Measurements from ENCODE around the gene RAB37. TPM values are rescaled to one million over a fixed set of nuclear protein-coding genes. Genes with fewer than 3 reads are reported as not detected.

The RAB37 gene
- polyA plus RNA-seq, 1 of the 3 experiments (the other 2 are of a cell fraction), result 0.25 TPM

DNA sequence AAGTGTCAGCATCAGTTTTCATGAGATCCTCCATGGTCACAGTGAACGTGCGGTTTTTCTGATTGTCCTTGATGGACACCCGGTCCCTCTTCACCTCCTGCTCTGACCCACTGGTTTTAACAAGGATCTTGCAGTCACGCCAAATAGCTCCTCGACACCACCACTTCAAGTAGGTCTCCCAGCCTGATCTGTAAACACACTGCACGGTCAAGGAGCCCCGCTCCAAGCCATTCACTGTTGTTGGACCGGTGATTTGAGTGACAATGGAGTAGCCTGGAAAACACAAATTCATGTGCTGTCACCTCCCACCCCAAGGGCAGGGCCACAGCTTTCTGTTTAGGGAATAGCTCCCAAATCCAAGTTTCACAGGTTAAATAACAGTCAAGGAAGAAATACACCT lies 32.5 kb upstream of the RAB37 start:
- Histone ChIP-seq H3F3A (replicated peaks; ENCODE audit: insufficient read depth) (no peaks in the 10 kb centered on the region), H4K20me1 (ENCODE audit: insufficient read depth) (no peaks in the 10 kb centered on the region), H3K79me2 (ENCODE audit: insufficient read depth) (no peaks in the 10 kb centered on the region), H2AFZ (ENCODE audit: low read depth) (no peak overlapping the region), H3K4me1 (ENCODE audit: control insufficient read depth in 1 of 2, insufficient read depth in 2 of 2, low read depth in 1 of 2, low read length in 1 of 2) (no peaks in the 10 kb centered on the region), H3K9me2 (no peaks in the 10 kb centered on the region), H3K9me3 (no peaks in the 10 kb centered on the region), H3K4me3 (ENCODE audit: low read depth in 2 of 2, low read length in 1 of 2) (no peak overlapping the region), H3K27me3 (ENCODE audit: insufficient read depth) (no peaks in the 10 kb centered on the region), H3K36me3 (replicated peaks in 1 of 2; ENCODE audit: control insufficient read depth in 1 of 2, insufficient read depth in 2 of 2, low read length in 1 of 2) (no peaks in the 10 kb centered on the region), H3K9ac (no peak overlapping the region), H3K4me2 (no peak overlapping the region), H3K27ac (ENCODE audit: low read depth in 2 of 2, low read length in 1 of 2) (no peak overlapping the region)
- 55% methylated on average over 8 of the region's 8 CpGs for WGBS (ENCODE audit: low lambda C conversion rate)
- CTCF ChIA-PET, result interaction anchor here (1.4 to 2.3 kb wide), 2 partner anchors 47 to 139 kb away, joined by 4 to 10 read pairs; no protein-coding TSS in a partner anchor
- POLR2A ChIA-PET, result no interaction called here
- no peak for TF ChIP-seq EZH2phosphoT487 (IDR thresholded peaks at IDR 0.05; ENCODE audit: borderline replicate concordance, low read depth)
- no peak for TF ChIP-seq RXRA (IDR thresholded peaks at IDR 0.05; ENCODE audit: borderline replicate concordance, low read depth)
- no peak for TF ChIP-seq SIN3A (IDR thresholded peaks at IDR 0.05; ENCODE audit: borderline replicate concordance, low read depth, low read length)
- no peak for TF ChIP-seq MXI1 (IDR thresholded peaks at IDR 0.05; ENCODE audit: low read depth, low read length)
- TF ChIP-seq, protein P1, sequence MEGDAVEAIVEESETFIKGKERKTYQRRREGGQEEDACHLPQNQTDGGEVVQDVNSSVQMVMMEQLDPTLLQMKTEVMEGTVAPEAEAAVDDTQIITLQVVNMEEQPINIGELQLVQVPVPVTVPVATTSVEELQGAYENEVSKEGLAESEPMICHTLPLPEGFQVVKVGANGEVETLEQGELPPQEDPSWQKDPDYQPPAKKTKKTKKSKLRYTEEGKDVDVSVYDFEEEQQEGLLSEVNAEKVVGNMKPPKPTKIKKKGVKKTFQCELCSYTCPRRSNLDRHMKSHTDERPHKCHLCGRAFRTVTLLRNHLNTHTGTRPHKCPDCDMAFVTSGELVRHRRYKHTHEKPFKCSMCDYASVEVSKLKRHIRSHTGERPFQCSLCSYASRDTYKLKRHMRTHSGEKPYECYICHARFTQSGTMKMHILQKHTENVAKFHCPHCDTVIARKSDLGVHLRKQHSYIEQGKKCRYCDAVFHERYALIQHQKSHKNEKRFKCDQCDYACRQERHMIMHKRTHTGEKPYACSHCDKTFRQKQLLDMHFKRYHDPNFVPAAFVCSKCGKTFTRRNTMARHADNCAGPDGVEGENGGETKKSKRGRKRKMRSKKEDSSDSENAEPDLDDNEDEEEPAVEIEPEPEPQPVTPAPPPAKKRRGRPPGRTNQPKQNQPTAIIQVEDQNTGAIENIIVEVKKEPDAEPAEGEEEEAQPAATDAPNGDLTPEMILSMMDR (IDR thresholded peaks at IDR 0.05), result no peak
- DNase-seq, result no peak

DNA sequence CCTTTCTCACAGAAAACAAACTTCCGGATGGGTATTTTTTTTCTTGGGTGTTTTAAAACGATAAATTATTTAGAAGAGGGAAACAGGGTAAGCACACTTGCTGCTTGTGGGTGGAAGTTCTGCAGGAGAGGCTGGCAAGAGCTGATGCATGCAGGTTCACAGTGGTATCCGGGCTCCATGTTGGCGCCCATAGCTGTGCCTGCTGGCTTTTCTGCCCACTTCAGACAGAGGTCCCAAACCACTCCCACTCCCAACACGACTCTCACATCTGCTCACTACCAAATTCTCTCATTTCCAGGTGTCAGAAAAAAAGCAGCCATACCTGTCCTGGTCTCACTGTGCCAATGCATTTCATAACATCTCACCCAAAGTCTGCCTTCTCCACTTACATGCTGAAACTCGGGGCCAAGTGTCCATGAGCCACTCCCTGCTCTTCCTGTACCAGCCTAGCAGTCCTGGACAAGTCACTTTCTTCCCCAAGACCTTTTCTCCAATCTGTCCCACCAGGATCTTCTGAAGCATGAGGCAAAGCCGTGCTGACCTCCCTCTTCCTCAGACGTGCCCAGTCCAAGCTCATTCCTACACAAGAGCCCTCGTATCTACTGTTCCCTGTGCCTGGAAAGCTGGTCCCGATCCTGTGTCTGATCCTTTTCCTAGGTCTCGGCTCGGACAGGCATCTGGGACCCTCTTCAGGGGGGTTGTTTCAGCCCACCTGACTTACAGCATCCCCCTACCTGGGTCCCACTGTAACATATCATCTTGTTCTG lies 25.8 kb upstream of the RAB37 start:
- H3K4me2 ChIP-seq, result no peak overlapping the region
- H3K36me3 ChIP-seq (replicated peaks in 1 of 2; ENCODE audit: control insufficient read depth in 1 of 2, insufficient read depth in 2 of 2, low read length in 1 of 2), result no peaks in the 10 kb centered on the region
- ChIA-PET CTCF (interaction anchor here (0.6 to 1.2 kb wide), 6 partner anchors 9 to 975 kb away, joined by 3 to 5 read pairs (median 3); partner anchors contain the start of gene RAB37), POLR2A (no interaction called here)
- H3K27ac ChIP-seq (ENCODE audit: low read depth in 2 of 2, low read length in 1 of 2), result no peak overlapping the region
- H3K9me2 ChIP-seq, result no peaks in the 10 kb centered on the region
- no peaks in the 10 kb centered on the region for H3K27me3 ChIP-seq (ENCODE audit: insufficient read depth)
- H2AFZ ChIP-seq (ENCODE audit: low read depth), result no peak overlapping the region
- no peaks in the 10 kb centered on the region for H3K79me2 ChIP-seq (ENCODE audit: insufficient read depth)
- no peak overlapping the region for H3K9ac ChIP-seq
- H3F3A ChIP-seq (replicated peaks; ENCODE audit: insufficient read depth), result no peaks in the 10 kb centered on the region
- H3K4me1 ChIP-seq (ENCODE audit: control insufficient read depth in 1 of 2, insufficient read depth in 2 of 2, low read depth in 1 of 2, low read length in 1 of 2), result no peaks in the 10 kb centered on the region
- no peak for DNase-seq
- WGBS (ENCODE audit: low lambda C conversion rate), result 11% methylated on average over 12 of the region's 12 CpGs
- no peaks in the 10 kb centered on the region for H4K20me1 ChIP-seq (ENCODE audit: insufficient read depth)
- no peaks in the 10 kb centered on the region for H3K9me3 ChIP-seq
- no peak overlapping the region for H3K4me3 ChIP-seq (ENCODE audit: low read depth in 2 of 2, low read length in 1 of 2)
- TF ChIP-seq FOXJ3 (CRISPR knock-in tag; IDR thresholded peaks at IDR 0.05) (no peak), SMC3 (IDR thresholded peaks at IDR 0.05; ENCODE audit: low read depth, low read length) (no peak), NFIC (IDR thresholded peaks at IDR 0.05; ENCODE audit: borderline replicate concordance) (no peak), JUND (IDR thresholded peaks at IDR 0.05) (no peak), GABPA (IDR thresholded peaks at IDR 0.05; ENCODE audit: low read depth) (no peak), EP300 (IDR thresholded peaks at IDR 0.05; ENCODE audit: borderline replicate concordance in 1 of 2, low read depth in 1 of 2, low read length in 1 of 2) (no peak), RAD21 (IDR thresholded peaks at IDR 0.05; ENCODE audit: low read length) (no peak), FOXM1 (IDR thresholded peaks at IDR 0.05; ENCODE audit: low read depth) (no peak), NRF1 (IDR thresholded peaks at IDR 0.05; ENCODE audit: low read depth, low read length) (no peak)
- TF ChIP-seq, protein P2, sequence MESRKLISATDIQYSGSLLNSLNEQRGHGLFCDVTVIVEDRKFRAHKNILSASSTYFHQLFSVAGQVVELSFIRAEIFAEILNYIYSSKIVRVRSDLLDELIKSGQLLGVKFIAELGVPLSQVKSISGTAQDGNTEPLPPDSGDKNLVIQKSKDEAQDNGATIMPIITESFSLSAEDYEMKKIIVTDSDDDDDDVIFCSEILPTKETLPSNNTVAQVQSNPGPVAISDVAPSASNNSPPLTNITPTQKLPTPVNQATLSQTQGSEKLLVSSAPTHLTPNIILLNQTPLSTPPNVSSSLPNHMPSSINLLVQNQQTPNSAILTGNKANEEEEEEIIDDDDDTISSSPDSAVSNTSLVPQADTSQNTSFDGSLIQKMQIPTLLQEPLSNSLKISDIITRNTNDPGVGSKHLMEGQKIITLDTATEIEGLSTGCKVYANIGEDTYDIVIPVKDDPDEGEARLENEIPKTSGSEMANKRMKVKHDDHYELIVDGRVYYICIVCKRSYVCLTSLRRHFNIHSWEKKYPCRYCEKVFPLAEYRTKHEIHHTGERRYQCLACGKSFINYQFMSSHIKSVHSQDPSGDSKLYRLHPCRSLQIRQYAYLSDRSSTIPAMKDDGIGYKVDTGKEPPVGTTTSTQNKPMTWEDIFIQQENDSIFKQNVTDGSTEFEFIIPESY (IDR thresholded peaks at IDR 0.05; ENCODE audit: borderline replicate concordance, low read depth), result no peak
- TF ChIP-seq, protein P3, sequence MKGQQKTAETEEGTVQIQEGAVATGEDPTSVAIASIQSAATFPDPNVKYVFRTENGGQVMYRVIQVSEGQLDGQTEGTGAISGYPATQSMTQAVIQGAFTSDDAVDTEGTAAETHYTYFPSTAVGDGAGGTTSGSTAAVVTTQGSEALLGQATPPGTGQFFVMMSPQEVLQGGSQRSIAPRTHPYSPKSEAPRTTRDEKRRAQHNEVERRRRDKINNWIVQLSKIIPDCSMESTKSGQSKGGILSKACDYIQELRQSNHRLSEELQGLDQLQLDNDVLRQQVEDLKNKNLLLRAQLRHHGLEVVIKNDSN (IDR thresholded peaks at IDR 0.05; ENCODE audit: borderline replicate concordance, low read depth), result no peak
- TF ChIP-seq, protein P4, sequence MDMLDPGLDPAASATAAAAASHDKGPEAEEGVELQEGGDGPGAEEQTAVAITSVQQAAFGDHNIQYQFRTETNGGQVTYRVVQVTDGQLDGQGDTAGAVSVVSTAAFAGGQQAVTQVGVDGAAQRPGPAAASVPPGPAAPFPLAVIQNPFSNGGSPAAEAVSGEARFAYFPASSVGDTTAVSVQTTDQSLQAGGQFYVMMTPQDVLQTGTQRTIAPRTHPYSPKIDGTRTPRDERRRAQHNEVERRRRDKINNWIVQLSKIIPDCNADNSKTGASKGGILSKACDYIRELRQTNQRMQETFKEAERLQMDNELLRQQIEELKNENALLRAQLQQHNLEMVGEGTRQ (IDR thresholded peaks at IDR 0.05; ENCODE audit: borderline replicate concordance, low read depth, low read length), result no peak
- TF ChIP-seq, protein P5, sequence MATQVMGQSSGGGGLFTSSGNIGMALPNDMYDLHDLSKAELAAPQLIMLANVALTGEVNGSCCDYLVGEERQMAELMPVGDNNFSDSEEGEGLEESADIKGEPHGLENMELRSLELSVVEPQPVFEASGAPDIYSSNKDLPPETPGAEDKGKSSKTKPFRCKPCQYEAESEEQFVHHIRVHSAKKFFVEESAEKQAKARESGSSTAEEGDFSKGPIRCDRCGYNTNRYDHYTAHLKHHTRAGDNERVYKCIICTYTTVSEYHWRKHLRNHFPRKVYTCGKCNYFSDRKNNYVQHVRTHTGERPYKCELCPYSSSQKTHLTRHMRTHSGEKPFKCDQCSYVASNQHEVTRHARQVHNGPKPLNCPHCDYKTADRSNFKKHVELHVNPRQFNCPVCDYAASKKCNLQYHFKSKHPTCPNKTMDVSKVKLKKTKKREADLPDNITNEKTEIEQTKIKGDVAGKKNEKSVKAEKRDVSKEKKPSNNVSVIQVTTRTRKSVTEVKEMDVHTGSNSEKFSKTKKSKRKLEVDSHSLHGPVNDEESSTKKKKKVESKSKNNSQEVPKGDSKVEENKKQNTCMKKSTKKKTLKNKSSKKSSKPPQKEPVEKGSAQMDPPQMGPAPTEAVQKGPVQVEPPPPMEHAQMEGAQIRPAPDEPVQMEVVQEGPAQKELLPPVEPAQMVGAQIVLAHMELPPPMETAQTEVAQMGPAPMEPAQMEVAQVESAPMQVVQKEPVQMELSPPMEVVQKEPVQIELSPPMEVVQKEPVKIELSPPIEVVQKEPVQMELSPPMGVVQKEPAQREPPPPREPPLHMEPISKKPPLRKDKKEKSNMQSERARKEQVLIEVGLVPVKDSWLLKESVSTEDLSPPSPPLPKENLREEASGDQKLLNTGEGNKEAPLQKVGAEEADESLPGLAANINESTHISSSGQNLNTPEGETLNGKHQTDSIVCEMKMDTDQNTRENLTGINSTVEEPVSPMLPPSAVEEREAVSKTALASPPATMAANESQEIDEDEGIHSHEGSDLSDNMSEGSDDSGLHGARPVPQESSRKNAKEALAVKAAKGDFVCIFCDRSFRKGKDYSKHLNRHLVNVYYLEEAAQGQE (IDR thresholded peaks at IDR 0.05; ENCODE audit: low read depth, low read length), result no peak

Measured in SK-N-SH (cell line).